DOHH2 (cell line): ENCODE data around the gene PLSCR5.

Experiments
- H3F3A ChIP-seq: fragments of 200-600 bp; sonication (generic), shearing (Covaris generic); 2 replicates; pipeline ENCODE4 v1.6.0; 2016; ENCODE audit warnings: antibody characterized with exemption, mild to moderate bottlenecking; ENCODE audit not compliant: control insufficient read depth, insufficient read depth
- H3K27ac ChIP-seq: fragments of 200-600 bp; sonication (generic); 2 replicates; pipeline ENCODE4 v1.5.1; 2014; ENCODE audit warnings: low read depth, mild to moderate bottlenecking, low read length, moderate library complexity
- H3K27me3 ChIP-seq: fragments of 200-600 bp; sonication (generic); 2 replicates; pipeline ENCODE4 v1.6.1; 2014; ENCODE audit warnings: mild to moderate bottlenecking, low read length, mixed read lengths; ENCODE audit not compliant: control insufficient read depth
- H3K36me3 ChIP-seq: fragments of 200-600 bp; sonication (generic); 2 replicates; pipeline ENCODE4 v1.6.1; 2014; ENCODE audit warnings: mild to moderate bottlenecking, low read length, moderate library complexity, mixed read lengths; ENCODE audit not compliant: control insufficient read depth
- H3K4me1 ChIP-seq: fragments of 200-600 bp; sonication (generic); 2 replicates; pipeline ENCODE4 v1.6.1; 2014; ENCODE audit warnings: mild to moderate bottlenecking, low read length, mixed read lengths; ENCODE audit not compliant: control insufficient read depth
- H3K4me2 ChIP-seq: fragments of 200-600 bp; sonication (generic); 2 replicates; pipeline ENCODE4 v1.6.0; 2014; ENCODE audit warnings: mild to moderate bottlenecking, low read length, moderate library complexity
- H3K4me3 ChIP-seq: fragments of 200-600 bp; sonication (generic); 2 replicates; pipeline ENCODE4 v1.5.1; 2014; ENCODE audit warnings: mild to moderate bottlenecking, low read length, mixed read lengths
- H3K79me2 ChIP-seq: fragments of 200-600 bp; sonication (generic); 2 replicates; pipeline ENCODE4 v1.6.1; 2014; ENCODE audit warnings: mild to moderate bottlenecking, low read length, mixed read lengths; ENCODE audit not compliant: control insufficient read depth
- H3K9me2 ChIP-seq: fragments of 200-600 bp; sonication (generic); replicated peaks from 2 replicates; pipeline ENCODE4 v1.6.1; 2014; ENCODE audit warnings: mild to moderate bottlenecking, low read length, mixed read lengths; ENCODE audit not compliant: control insufficient read depth
- H3K9me3 ChIP-seq: fragments of 200-600 bp; sonication (generic); 2 replicates; pipeline ENCODE4 v1.6.1; 2014; ENCODE audit warnings: antibody characterized with exemption, low read length, mixed read lengths; ENCODE audit not compliant: control insufficient read depth, insufficient read depth
- H4K20me1 ChIP-seq: fragments of 200-600 bp; sonication (generic); 2 replicates; pipeline ENCODE4 v1.6.0; 2014; ENCODE audit warnings: low read depth, mild to moderate bottlenecking, antibody characterized with exemption, low read length, moderate library complexity; ENCODE audit not compliant: control insufficient read depth, insufficient read depth
- EZH2phosphoT487 ChIP-seq: fragments of 200-600 bp; sonication (generic); IDR thresholded peaks from 2 replicates; pipeline ENCODE4 v1.6.1; 2017; ENCODE audit warnings: borderline replicate concordance, mild to moderate bottlenecking, antibody characterized with exemption, low read length, moderate library complexity, mixed read lengths
- TF ChIP-seq, protein P1 (sequence below): fragments of 200-600 bp; sonication (generic); IDR thresholded peaks from one replicate; pipeline ENCODE4 v1.5.1; 2014; ENCODE audit warnings: antibody characterized with exemption, mild to moderate bottlenecking, low read depth, low read length; ENCODE audit not compliant: poor library complexity, severe bottlenecking

PLSCR5 gene

DNA sequence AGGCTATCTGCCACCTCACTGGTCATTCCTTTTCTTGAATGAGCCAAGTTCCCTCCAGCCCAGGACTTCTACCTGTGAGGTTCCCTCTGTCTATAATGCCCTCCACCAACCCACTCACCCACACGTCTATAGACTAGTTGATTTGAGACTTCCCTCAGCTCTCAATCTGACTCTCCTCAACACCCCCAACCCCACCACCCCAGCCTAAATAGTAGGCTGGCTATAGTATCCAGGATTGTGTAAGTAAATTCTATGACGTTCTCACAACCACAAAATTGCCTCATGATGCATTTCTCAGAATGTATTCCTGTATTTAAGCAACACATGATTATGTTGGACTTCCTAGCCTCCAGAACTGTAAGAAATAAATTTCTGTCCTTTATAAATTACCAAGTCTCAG is 63.0 kb downstream of the PLSCR5 start:
- H3K9me3 ChIP-seq = no peaks in the 10 kb centered on the region
- H3K4me3 ChIP-seq = no peak overlapping the region
- H3F3A ChIP-seq = peaks cover 9% of the 10 kb centered on the region
- peaks cover 3% of the 10 kb centered on the region; the same call in 1 of the 2 replicates for H3K36me3 ChIP-seq
- H3K4me1 ChIP-seq = peaks cover 32% of the 10 kb centered on the region
- H3K9me2 ChIP-seq = no peaks in the 10 kb centered on the region
- peaks cover 31% of the 10 kb centered on the region for H3K79me2 ChIP-seq
- H3K27me3 ChIP-seq = no peaks in the 10 kb centered on the region
- TF ChIP-seq, protein P1, sequence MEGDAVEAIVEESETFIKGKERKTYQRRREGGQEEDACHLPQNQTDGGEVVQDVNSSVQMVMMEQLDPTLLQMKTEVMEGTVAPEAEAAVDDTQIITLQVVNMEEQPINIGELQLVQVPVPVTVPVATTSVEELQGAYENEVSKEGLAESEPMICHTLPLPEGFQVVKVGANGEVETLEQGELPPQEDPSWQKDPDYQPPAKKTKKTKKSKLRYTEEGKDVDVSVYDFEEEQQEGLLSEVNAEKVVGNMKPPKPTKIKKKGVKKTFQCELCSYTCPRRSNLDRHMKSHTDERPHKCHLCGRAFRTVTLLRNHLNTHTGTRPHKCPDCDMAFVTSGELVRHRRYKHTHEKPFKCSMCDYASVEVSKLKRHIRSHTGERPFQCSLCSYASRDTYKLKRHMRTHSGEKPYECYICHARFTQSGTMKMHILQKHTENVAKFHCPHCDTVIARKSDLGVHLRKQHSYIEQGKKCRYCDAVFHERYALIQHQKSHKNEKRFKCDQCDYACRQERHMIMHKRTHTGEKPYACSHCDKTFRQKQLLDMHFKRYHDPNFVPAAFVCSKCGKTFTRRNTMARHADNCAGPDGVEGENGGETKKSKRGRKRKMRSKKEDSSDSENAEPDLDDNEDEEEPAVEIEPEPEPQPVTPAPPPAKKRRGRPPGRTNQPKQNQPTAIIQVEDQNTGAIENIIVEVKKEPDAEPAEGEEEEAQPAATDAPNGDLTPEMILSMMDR = no peak
- TF ChIP-seq EZH2phosphoT487 = no peak
- no peaks in the 10 kb centered on the region for H4K20me1 ChIP-seq
- no peak overlapping the region for H3K27ac ChIP-seq
- peak overlapping the region; percentile 22 for H3K4me2 ChIP-seq

DNA sequence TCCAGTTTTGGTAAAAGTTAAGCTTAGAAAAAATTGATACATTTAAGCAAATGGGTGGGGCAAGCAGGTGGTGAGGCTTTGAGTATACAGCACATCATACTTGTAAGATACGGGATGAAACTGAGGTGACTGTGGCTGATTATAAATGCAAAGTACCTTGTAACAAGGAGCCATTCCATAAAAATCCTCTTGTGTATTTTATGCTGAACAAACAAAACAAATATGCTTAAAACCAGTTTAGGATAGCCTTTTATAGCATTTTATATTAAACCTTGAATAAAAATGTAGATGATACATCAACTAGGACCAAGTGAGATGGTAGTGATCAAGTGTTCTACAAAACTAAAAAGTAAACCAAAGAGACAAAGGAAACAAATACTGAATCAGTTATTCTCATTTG is 64.2 kb downstream of the PLSCR5 start:
- TF ChIP-seq EZH2phosphoT487 = no peak
- TF ChIP-seq, protein P1 = no peak
- Histone ChIP-seq H3K79me2 (peaks cover 31% of the 10 kb centered on the region), H3K4me1 (peaks cover 27% of the 10 kb centered on the region), H3K9me3 (no peaks in the 10 kb centered on the region), H3K9me2 (no peaks in the 10 kb centered on the region), H3K27me3 (no peaks in the 10 kb centered on the region), H3K27ac (no peak overlapping the region), H3K4me2 (0 out of 2 replicates have a peak overlapping the region, but pooled peaks have one; percentile 9), H3F3A (peaks cover 9% of the 10 kb centered on the region), H3K36me3 (peaks cover 3% of the 10 kb centered on the region; the same call in 1 of the 2 replicates), H4K20me1 (no peaks in the 10 kb centered on the region), H3K4me3 (no peak overlapping the region)

DNA sequence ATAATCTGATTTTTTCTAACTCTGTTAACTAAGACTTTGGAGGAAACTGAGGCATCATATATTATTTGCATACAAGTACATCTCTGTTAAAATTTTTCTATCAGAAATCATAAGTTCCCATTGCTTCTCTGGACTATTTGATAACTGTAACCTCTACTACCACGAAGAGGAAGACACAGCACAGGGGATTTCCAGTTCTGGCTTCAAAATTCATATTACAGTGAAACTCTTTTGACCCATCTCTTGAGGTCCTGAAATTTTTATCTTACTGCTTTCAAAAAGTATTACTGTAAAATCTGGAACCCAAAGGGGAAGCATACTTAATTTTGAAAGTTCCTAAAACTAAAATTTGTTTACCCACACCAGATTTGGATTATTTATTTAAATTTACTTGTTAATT is 64.9 kb downstream of the PLSCR5 start:
- peaks cover 3% of the 10 kb centered on the region; the same call in 1 of the 2 replicates for H3K36me3 ChIP-seq
- H3K27me3 ChIP-seq = no peaks in the 10 kb centered on the region
- no peak overlapping the region for H3K27ac ChIP-seq
- H3F3A ChIP-seq = peaks cover 8% of the 10 kb centered on the region
- no peaks in the 10 kb centered on the region for H3K9me2 ChIP-seq
- H3K4me3 ChIP-seq = no peak overlapping the region
- H4K20me1 ChIP-seq = no peaks in the 10 kb centered on the region
- no peak overlapping the region for H3K4me2 ChIP-seq
- H3K79me2 ChIP-seq = peaks cover 31% of the 10 kb centered on the region
- no peaks in the 10 kb centered on the region for H3K9me3 ChIP-seq
- TF ChIP-seq, protein P1 = no peak
- TF ChIP-seq EZH2phosphoT487 = no peak
- peaks cover 24% of the 10 kb centered on the region for H3K4me1 ChIP-seq
